Measurements from ENCODE around the gene MDFIC2.

- no peak for TF ChIP-seq CTCF (IDR thresholded peaks at IDR 0.05)
- no peak for TF ChIP-seq POLR2A (IDR thresholded peaks at IDR 0.05)
These were observed 51.2 kb downstream of the MDFIC2 start for GRCh38 chr3:70261283-70261682.
